Measurements from ENCODE around the gene HSPH1. TPM values are rescaled to one million over a fixed set of nuclear protein-coding genes. Genes with fewer than 3 reads are reported as not detected.

The HSPH1 gene
- total and polyA plus RNA-seq, 2 of the 13 experiments (the other 11 are each of a cell fraction or from before 2014, with no cell fraction given) = 13.0 to 62.9 TPM

DNA sequence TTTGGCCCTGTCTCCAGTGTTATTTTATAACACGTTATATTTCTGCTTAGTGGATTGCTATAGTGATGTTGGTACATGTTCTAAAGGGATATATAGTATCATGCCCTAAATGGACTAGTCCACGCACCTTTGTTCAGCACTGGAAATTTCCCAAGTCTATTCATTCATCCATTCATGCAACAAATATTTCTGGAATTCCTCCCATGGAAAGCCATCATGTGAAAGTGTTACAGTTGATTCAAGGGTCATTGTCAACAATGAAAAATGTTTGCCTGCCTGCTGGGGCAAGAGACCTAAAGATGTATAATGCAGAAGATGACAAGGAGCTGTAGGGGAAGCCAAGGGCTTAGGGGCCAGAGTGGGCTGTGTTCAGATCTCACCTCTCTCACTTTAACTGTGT, 10.8 kb upstream of the HSPH1 start (continued):
- TF ChIP-seq CEBPB (IDR thresholded peaks at IDR 0.05; ENCODE audit: borderline replicate concordance, low read depth, low read length) (peak; percentile 47), HOMEZ (CRISPR knock-in tag; IDR thresholded peaks at IDR 0.05; ENCODE audit: low read depth) (peak; percentile 56; the same call in 1 of the 2 replicates), RCOR2 (CRISPR knock-in tag; IDR thresholded peaks at IDR 0.05) (peak; percentile 39; the same call in 1 of the 2 replicates), RXRB (CRISPR knock-in tag; IDR thresholded peaks at IDR 0.05; ENCODE audit: borderline replicate concordance) (peak; percentile 41; the same call in 1 of the 2 replicates), SMAD3 (CRISPR knock-in tag; IDR thresholded peaks at IDR 0.05) (0 out of 2 replicates have a peak, but pooled peaks have one; percentile 31), NCOA2 (CRISPR knock-in tag; IDR thresholded peaks at IDR 0.05) (0 out of 2 replicates have a peak, but pooled peaks have one; percentile 28), FOSL1 (CRISPR knock-in tag; IDR thresholded peaks at IDR 0.05; ENCODE audit: borderline replicate concordance) (peak; percentile 59; the same call in 1 of the 2 replicates), BHLHE40 (IDR thresholded peaks at IDR 0.05; ENCODE audit: low read length) (0 out of 2 replicates have a peak, but pooled peaks have one; percentile 31), NFIC (IDR thresholded peaks at IDR 0.05; ENCODE audit: low read length) (peak; percentile 42; the same call in 1 of the 2 replicates), ZNF678 (CRISPR knock-in tag; IDR thresholded peaks at IDR 0.05) (no peak), FOSL2 (CRISPR knock-in tag; IDR thresholded peaks at IDR 0.05) (peak; percentile 95), HIVEP1 (CRISPR knock-in tag; IDR thresholded peaks at IDR 0.05) (no peak), EP300 (IDR thresholded peaks at IDR 0.05; ENCODE audit: low read depth in 2 of 2, low read length in 2 of 2) (peak; percentile 53 to 84; a peak in 2 of 4 replicates), EP300 (CRISPR knock-in tag; IDR thresholded peaks at IDR 0.05; ENCODE audit: borderline replicate concordance) (no peak)
- TF ChIP-seq, protein P1, sequence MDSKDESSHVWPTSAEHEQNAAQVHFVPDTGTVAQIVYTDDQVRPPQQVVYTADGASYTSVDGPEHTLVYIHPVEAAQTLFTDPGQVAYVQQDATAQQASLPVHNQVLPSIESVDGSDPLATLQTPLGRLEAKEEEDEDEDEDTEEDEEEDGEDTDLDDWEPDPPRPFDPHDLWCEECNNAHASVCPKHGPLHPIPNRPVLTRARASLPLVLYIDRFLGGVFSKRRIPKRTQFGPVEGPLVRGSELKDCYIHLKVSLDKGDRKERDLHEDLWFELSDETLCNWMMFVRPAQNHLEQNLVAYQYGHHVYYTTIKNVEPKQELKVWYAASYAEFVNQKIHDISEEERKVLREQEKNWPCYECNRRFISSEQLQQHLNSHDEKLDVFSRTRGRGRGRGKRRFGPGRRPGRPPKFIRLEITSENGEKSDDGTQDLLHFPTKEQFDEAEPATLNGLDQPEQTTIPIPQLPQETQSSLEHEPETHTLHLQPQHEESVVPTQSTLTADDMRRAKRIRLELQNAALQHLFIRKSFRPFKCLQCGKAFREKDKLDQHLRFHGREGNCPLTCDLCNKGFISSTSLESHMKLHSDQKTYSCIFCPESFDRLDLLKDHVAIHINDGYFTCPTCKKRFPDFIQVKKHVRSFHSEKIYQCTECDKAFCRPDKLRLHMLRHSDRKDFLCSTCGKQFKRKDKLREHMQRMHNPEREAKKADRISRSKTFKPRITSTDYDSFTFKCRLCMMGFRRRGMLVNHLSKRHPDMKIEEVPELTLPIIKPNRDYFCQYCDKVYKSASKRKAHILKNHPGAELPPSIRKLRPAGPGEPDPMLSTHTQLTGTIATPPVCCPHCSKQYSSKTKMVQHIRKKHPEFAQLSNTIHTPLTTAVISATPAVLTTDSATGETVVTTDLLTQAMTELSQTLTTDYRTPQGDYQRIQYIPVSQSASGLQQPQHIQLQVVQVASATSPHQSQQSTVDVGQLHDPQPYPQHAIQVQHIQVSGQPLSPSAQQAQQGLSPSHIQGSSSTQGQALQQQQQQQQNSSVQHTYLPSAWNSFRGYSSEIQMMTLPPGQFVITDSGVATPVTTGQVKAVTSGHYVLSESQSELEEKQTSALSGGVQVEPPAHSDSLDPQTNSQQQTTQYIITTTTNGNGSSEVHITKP (CRISPR knock-in tag; IDR thresholded peaks at IDR 0.05; ENCODE audit: low read depth) = peak; percentile 90
- TF ChIP-seq, protein P2, sequence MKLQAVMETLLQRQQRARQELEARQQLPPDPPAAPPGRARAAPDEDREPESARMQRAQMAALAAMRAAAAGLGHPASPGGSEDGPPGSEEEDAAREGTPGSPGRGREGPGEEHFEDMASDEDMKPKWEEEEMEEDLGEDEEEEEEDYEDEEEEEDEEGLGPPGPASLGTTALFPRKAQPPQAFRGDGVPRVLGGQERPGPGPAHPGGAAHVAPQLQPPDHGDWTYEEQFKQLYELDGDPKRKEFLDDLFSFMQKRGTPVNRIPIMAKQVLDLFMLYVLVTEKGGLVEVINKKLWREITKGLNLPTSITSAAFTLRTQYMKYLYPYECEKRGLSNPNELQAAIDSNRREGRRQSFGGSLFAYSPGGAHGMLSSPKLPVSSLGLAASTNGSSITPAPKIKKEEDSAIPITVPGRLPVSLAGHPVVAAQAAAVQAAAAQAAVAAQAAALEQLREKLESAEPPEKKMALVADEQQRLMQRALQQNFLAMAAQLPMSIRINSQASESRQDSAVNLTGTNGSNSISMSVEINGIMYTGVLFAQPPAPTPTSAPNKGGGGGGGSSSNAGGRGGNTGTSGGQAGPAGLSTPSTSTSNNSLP (IDR thresholded peaks at IDR 0.05; ENCODE audit: low read depth, low read length) = peak; percentile 63
- TF ChIP-seq, protein P3, sequence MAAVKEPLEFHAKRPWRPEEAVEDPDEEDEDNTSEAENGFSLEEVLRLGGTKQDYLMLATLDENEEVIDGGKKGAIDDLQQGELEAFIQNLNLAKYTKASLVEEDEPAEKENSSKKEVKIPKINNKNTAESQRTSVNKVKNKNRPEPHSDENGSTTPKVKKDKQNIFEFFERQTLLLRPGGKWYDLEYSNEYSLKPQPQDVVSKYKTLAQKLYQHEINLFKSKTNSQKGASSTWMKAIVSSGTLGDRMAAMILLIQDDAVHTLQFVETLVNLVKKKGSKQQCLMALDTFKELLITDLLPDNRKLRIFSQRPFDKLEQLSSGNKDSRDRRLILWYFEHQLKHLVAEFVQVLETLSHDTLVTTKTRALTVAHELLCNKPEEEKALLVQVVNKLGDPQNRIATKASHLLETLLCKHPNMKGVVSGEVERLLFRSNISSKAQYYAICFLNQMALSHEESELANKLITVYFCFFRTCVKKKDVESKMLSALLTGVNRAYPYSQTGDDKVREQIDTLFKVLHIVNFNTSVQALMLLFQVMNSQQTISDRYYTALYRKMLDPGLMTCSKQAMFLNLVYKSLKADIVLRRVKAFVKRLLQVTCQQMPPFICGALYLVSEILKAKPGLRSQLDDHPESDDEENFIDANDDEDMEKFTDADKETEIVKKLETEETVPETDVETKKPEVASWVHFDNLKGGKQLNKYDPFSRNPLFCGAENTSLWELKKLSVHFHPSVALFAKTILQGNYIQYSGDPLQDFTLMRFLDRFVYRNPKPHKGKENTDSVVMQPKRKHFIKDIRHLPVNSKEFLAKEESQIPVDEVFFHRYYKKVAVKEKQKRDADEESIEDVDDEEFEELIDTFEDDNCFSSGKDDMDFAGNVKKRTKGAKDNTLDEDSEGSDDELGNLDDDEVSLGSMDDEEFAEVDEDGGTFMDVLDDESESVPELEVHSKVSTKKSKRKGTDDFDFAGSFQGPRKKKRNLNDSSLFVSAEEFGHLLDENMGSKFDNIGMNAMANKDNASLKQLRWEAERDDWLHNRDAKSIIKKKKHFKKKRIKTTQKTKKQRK (IDR thresholded peaks at IDR 0.05; ENCODE audit: low read length) = no peak
- TF ChIP-seq, protein P4, sequence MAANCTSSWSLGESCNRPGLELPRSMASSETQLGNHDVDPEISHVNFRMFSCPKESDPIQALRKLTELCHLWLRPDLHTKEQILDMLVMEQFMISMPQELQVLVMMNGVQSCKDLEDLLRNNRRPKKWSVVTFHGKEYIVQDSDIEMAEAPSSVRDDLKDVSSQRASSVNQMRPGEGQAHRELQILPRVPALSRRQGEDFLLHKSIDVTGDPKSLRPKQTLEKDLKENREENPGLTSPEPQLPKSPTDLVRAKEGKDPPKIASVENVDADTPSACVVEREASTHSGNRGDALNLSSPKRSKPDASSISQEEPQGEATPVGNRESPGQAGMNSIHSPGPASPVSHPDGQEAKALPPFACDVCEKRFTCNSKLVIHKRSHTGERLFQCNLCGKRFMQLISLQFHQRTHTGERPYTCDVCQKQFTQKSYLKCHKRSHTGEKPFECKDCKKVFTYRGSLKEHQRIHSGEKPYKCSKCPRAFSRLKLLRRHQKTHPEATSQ (CRISPR knock-in tag; IDR thresholded peaks at IDR 0.05; ENCODE audit: borderline replicate concordance) = no peak

Data from HepG2 (cell line).